ENCODE measurements around the gene OSMR. TPM values are rescaled to one million over a fixed set of nuclear protein-coding genes. Genes with fewer than 3 reads are reported as not detected.

OSMR gene
- total RNA-seq, 1 donor from 2014 or later, result 61.6 TPM

GRCh38 chr5:38938424-38938823 is 92.6 kb downstream of the OSMR start:
- no peaks in the 10 kb centered on the region for H3K4me1 ChIP-seq
- DNase-seq, result no peak
- ATAC-seq, result no peak
- H3K9me3 ChIP-seq, result no peaks in the 10 kb centered on the region
- H3K4me3 ChIP-seq, result no peak overlapping the region
- TF ChIP-seq CTCF (IDR thresholded peaks at IDR 0.05), result no peak
- no peak overlapping the region for H3K27ac ChIP-seq
- H3K27me3 ChIP-seq (ENCODE audit: low read depth), result no peaks in the 10 kb centered on the region
- intact Hi-C loops (cut with DNase I), result no loop called here
- H3K36me3 ChIP-seq, result peaks cover 82% of the 10 kb centered on the region

- Histone ChIP-seq H3K4me3 (no peak overlapping the region), H3K27ac (no peak overlapping the region), H3K4me1 (no peaks in the 10 kb centered on the region), H3K36me3 (peaks cover 82% of the 10 kb centered on the region), H3K9me3 (no peaks in the 10 kb centered on the region), H3K27me3 (ENCODE audit: low read depth) (no peaks in the 10 kb centered on the region)
- intact Hi-C loops (cut with DNase I), result no loop called here
- ATAC-seq, result no peak
- DNase-seq, result no peak
- TF ChIP-seq CTCF (IDR thresholded peaks at IDR 0.05), result no peak
Observed at GRCh38 chr5:38938973-38939372, 93.2 kb downstream of the OSMR start.

GRCh38 chr5:38940230-38940858 is 94.5 kb downstream of the OSMR start:
- intact Hi-C loops (cut with DNase I), result no loop called here
- ATAC-seq (peak; percentile 35 to 71), DNase-seq (no peak)
- Histone ChIP-seq H3K27me3 (ENCODE audit: low read depth) (no peaks in the 10 kb centered on the region), H3K4me3 (no peak overlapping the region), H3K4me1 (no peaks in the 10 kb centered on the region), H3K9me3 (no peaks in the 10 kb centered on the region), H3K36me3 (peaks cover 82% of the 10 kb centered on the region), H3K27ac (no peak overlapping the region)
- no peak for TF ChIP-seq CTCF (IDR thresholded peaks at IDR 0.05)

GRCh38 chr5:38941912-38942311 is 96.1 kb downstream of the OSMR start:
- ATAC-seq (no peak), DNase-seq (no peak)
- Histone ChIP-seq H3K9me3 (no peaks in the 10 kb centered on the region), H3K4me3 (no peak overlapping the region), H3K36me3 (peaks cover 82% of the 10 kb centered on the region), H3K4me1 (no peaks in the 10 kb centered on the region), H3K27ac (no peak overlapping the region), H3K27me3 (ENCODE audit: low read depth) (no peaks in the 10 kb centered on the region)
- TF ChIP-seq CTCF (IDR thresholded peaks at IDR 0.05), result no peak
- intact Hi-C loops (cut with DNase I), result no loop called here

- TF ChIP-seq CTCF (IDR thresholded peaks at IDR 0.05), result no peak
- ATAC-seq, result peak in 1 of 2 donors; percentile 59
- Histone ChIP-seq H3K4me1 (no peaks in the 10 kb centered on the region), H3K27ac (no peak overlapping the region), H3K4me3 (no peak overlapping the region), H3K36me3 (peaks cover 82% of the 10 kb centered on the region), H3K9me3 (no peaks in the 10 kb centered on the region), H3K27me3 (ENCODE audit: low read depth) (no peaks in the 10 kb centered on the region)
- no peak for DNase-seq
- intact Hi-C loops (cut with DNase I), result no loop called here
Observed at GRCh38 chr5:38944282-38944681, 98.5 kb downstream of the OSMR start.
